Activated CD8-positive, alpha-beta memory T cell treated with anti-CD3 and anti-CD28 coated beads, Interleukin-2, amount 50 U/mL, for 24 hours (primary cell): ENCODE measurements around the gene MYO7A.
"Not testable (repeated sequence)": the region's sequence is repeated elsewhere in the genome, so short reads cannot be mapped to it uniquely, and the experiment has no call there.

Source experiments
- DNase-seq: peaks from one replicate; pipeline ENCODE4 v3.0.0-alpha.2; 2020; ENCODE audit errors: extremely low read depth

Gene MYO7A

DNA sequence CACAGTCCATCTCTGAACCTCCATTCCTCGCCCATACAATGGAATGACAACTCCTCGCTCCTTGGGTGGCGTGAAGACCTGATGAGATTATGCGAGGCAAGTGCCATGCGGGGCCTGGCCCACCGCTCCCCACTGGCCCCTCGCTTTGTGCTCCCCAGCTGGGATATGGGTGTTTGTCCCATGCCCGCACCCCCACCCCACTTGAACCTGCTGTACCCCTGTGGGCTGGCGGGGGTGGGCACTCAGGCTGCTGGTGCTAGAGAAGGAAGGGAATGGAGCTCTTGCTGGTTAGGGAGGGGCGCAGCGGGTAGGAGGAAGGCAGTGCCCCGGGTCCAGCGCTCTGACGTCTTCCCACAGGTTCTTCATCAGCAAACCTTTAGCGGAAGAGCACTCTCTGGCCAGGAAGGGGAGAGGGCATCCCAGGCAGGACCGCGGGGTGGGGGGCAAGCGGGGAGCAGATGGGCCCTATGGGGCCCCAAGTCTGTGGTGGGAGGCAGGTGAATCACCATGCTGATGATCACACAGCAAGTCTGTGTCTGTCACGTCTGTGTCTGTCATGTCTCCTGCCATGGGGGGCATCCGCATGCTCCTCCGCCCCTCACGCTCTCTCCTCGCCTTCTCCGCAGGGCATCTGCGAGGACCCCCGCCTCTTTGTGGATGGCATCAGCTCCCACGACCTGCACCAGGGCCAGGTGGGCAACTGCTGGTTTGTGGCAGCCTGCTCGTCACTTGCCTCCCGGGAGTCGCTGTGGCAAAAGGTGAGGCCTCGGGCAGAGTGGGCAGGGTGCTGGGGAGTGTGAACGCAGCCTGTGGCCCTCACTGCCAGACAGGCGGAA, 34.8 kb upstream of the MYO7A start:
- DNase-seq: no peak

GRCh38 chr11:77093987-77094840, 33.8 kb upstream of the MYO7A start:
- no peak for DNase-seq

- no peak for DNase-seq
Observed at GRCh38 chr11:77094841-77095365, 33.1 kb upstream of the MYO7A start.

- DNase-seq: no peak
Observed at GRCh38 chr11:77095551-77096490, 32.2 kb upstream of the MYO7A start.

DNA sequence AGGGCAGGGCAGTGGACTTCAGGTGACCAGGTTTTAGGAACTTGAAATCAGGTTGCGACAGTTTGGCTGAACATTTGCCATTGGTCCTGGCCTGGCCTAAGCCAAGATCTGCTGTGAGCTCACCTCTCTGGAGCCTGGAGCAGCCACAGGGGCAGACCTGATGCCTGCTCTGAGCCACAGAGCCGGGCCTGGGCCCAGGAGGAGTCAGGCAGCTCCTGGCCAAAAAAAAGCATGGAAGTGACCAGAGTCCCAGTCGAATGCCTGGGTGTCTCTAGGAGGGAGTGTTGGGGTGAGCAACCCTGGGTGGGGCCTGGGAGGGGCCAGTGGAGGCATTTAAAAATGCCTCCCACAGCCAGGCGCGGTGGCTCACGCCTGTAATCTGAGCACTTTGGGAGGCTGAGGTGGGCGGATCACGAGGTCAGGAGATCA, 31.4 kb upstream of the MYO7A start:
- DNase-seq: no peak

DNA sequence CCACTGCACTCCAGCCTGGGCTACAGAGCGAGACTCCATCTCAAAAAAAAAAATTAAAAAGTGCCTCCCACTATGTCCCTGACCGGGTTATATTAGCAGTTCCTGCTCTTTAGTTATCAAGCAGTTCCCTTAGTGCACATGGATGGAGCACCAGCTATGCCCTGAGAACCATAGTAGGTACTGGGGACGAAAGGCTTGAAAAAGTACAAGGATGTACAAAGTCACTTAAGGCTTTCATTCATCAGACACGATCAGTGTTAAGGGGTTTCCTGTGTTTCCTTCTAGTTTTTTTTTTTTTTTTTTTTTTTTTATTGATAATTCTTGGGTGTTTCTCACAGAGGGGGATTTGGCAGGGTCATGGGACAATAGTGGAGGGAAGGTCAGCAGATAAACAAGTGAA, 30.9 kb upstream of the MYO7A start:
- not testable (repeated sequence) for DNase-seq

DNA sequence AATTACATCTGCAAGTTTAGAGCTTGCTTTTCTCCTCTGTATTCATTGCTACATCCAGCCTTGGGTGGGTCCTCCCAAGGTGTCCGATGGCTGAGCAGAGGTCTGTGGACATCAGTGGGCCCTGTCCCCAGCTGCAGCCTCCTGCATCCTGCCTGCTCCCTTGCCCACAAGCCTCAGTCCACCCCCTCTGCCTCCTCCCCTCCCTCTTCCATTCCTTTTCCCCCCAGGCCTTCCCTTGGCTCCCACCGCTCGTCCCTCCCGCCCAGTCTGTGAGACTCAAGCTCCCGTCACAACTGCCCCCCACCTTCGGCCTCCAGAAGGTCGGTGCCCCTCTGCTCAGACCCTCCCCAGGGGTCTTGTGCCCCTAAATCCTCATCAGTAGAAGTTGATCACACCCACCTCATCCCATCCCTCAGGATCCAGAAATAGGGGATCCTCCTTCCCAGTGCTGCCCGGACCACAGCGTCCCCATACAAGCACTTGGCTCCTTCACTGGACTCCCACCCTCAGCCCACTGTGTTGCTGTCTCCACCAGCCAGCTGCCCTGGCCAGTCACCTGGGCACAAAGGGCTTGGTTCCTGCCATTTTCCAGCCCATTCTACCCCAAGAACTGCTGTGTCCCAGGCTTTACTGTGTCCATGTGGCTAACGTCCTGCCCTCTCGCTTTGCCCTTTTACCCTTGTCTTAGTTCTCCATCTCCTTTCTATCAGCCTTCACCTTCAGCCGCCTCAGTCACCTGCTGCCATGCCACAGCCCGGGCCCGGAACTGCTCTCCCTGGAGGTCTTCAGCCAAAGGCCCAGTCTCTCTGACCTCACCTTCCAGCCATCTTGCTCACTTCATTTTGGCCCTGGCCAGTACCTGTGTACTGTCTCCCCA, 27.6 kb upstream of the MYO7A start:
- DNase-seq: no peak

- no peak for DNase-seq
Observed at GRCh38 chr11:77101043-77101537, 27.0 kb upstream of the MYO7A start.

DNA sequence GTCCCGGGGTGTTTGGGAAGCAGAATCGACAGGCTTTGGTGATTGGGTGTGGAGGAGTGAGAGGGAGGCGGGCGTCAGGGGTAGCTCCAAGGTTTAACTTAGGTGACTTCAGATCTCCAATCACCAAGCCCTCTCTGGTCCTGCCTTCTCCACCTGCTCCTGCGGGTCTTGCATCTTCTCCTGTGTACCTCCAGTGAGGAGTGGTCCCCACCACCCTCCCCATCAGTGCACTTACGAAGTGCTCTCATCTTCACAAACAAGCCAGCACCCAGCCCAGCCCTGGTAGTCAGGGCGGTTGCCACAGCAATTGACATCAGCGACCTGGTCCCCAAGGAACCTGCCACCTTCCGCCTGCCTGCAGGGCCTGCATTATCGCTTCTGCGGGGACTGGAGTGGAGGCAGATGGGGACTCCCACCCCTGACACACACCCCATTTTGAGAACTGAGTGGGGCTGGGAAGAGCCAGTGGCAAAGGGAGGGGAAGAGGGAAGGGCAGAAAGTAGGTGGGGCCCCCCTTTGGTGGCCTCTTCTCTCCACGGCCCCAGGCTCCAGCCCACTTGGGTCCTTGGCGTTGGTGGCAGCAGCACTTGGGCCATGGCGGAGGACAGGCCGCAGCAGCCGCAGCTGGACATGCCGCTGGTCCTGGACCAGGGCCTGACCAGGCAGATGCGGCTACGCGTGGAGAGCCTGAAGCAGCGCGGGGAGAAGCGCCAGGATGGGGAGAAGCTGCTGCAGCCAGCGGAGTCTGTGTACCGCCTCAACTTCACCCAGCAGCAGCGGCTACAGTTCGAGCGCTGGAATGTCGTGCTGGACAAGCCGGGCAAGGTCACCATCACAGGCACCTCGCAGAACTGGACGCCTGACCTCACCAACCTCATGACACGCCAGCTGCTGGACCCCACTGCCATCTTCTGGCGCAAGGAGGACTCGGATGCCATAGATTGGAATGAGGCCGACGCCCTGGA, 25.5 kb upstream of the MYO7A start, which contains the start of gene OMP:
OMP (plus strand) TSS at position 595 of the 965 bp plus-strand sequence; CDS start at position 595, 0 bp downstream.
- DNase-seq: no peak

- no peak for DNase-seq
Observed at GRCh38 chr11:77103319-77103718, 24.7 kb upstream of the MYO7A start.

DNA sequence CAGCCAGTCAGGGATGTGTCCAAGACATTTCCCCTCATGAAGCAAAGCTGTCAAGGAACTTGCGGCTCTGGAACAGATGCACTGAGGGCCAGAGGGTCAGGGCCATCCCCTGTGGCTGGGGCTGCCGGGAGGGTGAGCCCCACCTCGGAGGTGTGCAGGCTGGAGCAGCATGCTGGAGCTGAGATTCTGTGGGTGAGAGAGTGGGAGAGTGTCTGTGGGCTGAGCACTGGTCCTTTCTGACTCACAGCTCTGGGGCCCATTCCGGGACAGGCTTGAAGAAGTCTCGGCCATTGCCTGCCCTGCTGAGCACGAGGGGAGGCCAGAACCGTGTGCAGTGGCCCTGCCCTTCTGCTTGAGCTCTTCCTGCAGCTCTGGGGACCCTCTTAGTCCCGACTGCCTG, 23.3 kb upstream of the MYO7A start:
- no peak for DNase-seq

GRCh38 chr11:77106321-77106720, 21.7 kb upstream of the MYO7A start:
- no peak for DNase-seq

DNA sequence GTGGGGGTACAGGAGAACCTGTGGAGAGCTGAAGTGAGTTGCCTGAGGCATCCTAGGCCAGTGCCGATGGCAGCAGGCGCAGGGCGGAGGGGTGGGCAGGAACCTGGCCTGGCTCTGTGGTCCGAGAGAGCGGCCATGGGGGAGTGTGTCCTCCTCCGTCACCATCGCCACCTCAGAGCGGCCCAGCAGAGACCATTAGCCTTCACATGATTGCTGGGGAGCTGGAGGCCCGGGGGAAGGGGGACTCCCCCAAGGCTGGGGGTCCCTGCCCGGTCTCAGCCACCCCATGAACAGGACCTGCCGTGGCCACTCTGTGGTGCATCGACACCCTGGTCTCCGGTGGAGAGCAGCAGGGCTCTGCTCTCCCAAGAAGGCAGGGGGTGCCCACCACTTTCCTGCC, 21.3 kb upstream of the MYO7A start:
- no peak for DNase-seq

DNA sequence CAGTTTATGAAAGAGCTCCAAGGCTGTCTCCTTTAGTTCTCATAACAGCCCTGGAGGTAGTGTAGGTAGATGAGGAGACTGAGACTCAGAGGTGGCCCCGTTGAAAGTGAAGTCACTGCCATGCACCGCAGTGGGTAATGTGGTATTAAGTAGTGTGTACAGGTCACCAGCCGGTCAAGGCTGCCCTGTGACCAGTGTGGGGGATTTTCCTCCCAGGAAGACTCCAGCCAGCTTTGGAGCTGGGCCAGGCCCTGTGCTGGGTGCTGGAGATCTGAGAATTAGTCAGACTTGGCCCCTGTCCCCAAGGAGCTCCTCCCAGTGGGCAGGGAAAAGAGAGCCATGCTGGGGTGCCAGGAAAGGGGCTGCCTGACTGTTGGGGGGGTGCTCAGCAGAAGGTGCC, 20.1 kb upstream of the MYO7A start:
- DNase-seq: no peak

DNA sequence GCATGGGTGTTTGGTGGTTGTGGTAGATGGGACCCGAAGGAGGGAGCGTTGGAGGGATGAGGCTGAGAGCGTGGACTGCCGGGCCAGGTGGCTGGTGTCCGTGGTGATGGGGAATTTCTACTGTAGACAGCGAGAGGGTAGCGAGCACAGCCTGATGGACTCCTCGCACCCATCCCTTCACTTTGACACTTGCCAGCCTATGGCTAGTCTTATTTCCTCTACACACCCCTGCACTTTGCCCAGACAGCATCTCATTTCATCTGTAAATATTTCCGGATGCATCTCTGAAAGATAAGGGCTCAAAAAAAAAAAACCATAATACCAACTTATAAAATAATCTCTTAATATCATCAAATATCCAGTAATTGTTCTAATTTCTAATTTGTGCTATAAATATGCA, 19.6 kb upstream of the MYO7A start:
- DNase-seq: no peak

GRCh38 chr11:77109236-77110019, 18.6 kb upstream of the MYO7A start:
- DNase-seq: no peak

- no peak for DNase-seq
Observed at GRCh38 chr11:77110836-77111235, 17.2 kb upstream of the MYO7A start.

- no peak for DNase-seq
Observed at GRCh38 chr11:77111277-77111676, 16.8 kb upstream of the MYO7A start.
